Transverse colon (tissue), 4 donors: ENCODE results near the gene SYT7. TPM values are rescaled to one million over a fixed set of nuclear protein-coding genes. Genes with fewer than 3 reads are reported as not detected.

ENCODE experiments used
- DNase-seq: peaks from one replicate; pipeline ENCODE4 v3.0.0-alpha.2; 2019
- H3K27ac ChIP-seq, 4 donors: fragments of 200-600 bp; sonication (generic); 2 replicates each; pipeline ENCODE4 v1.5.1; 2016 to 2018; ENCODE audit warnings: inconsistent platforms in 4 of 4
- H3K27me3 ChIP-seq: fragments of 200-600 bp; sonication (generic); 2 replicates; pipeline ENCODE4 v1.5.1; 2017; ENCODE audit warnings: inconsistent platforms
- H3K36me3 ChIP-seq, 4 donors: fragments of 200-600 bp; sonication (generic); 2 replicates each; pipeline ENCODE4 v1.5.1; 2017 to 2019; ENCODE audit warnings: inconsistent platforms in 4 of 4
- H3K4me1 ChIP-seq, 4 donors: fragments of 200-600 bp; sonication (generic); 2 replicates each; pipeline ENCODE4 v1.5.1; 2017 to 2020; ENCODE audit warnings: inconsistent platforms in 4 of 4
- H3K4me3 ChIP-seq, 4 donors: fragments of 200-600 bp; sonication (generic); 1 replicate in 1 of 4; 2 replicates in 3 of 4; pipeline versions ENCODE4 v1.5.1 to v1.6.1; 2017 to 2019; ENCODE audit warnings: inconsistent platforms in 4 of 4
- H3K9me3 ChIP-seq, 2 donors: fragments of 200-600 bp; sonication (generic); 2 replicates each; pipeline ENCODE4 v1.5.1; 2017 to 2019; ENCODE audit warnings: inconsistent platforms in 2 of 2
- EP300 ChIP-seq: sonication (generic); formaldehyde crosslinking; IDR thresholded peaks from one replicate; pipeline ENCODE4 v1.6.1; 2017; ENCODE audit warnings: antibody characterized with exemption, low read depth
- POLR2A ChIP-seq: fragments of 450-650 bp; IDR thresholded peaks from one replicate; pipeline ENCODE4 v1.6.1; 2016; ENCODE audit warnings: antibody characterized with exemption, mild to moderate bottlenecking, moderate library complexity
- POLR2AphosphoS5 ChIP-seq, 3 donors: sonication (generic); formaldehyde crosslinking; IDR thresholded peaks; one replicate each; pipeline ENCODE4 v1.6.1; 2016; ENCODE audit warnings: antibody characterized with exemption in 3 of 3
- WGBS, 2 donors: methylation state at CpG; one replicate each; pipeline ENCODE4 v1.1.5; 2018; ENCODE audit warnings: low coverage in 1 of 2; 5-methylcytosine and 5-hydroxymethylcytosine counted together
- in situ Hi-C, 4 donors: fragments of 200-750 bp; cut with MboI; loops; one replicate each; pipeline versions ENCODE4 v1.15.0 to v1.15.1; 2017; ENCODE audit warnings: low sequenced_read_pairs in 3 of 4, low pct_ligation_motif_present in 1 of 4, low pct_unique_long_range_greater_than_20kb in 1 of 4
- intact Hi-C: fragments of 100-400 bp; cut with DNase I; formaldehyde crosslinking; loops from one replicate; pipeline ENCODE4 v1.15.1; 2023; ENCODE audit warnings: low total_unique reads
- total RNA-seq, 4 donors: library from RNA; depleted of rRNA; stranded (reverse); fragments of >200 nt; gene quantifications; one replicate each; pipeline ENCODE4 v1.1.0, GENCODE V29; 2016
- TF ChIP-seq, protein P1 (sequence below), 5 experiments: fragments of 200-600 bp in 3 of 5; fragments of 450-650 bp in 2 of 5; sonication (generic) in 3 of 5; IDR thresholded peaks; 1 replicate in 2 of 5; 2 replicates in 3 of 5; pipeline ENCODE4 v1.5.1; 2016 to 2017; ENCODE audit warnings: antibody characterized with exemption in 5 of 5, inconsistent platforms in 3 of 5, mild to moderate bottlenecking in 2 of 5, moderate library complexity in 1 of 5

The SYT7 gene
- total RNA-seq, 4 donors from 2014 or later: 6.8 to 26.2 (median 12.8) TPM

DNA sequence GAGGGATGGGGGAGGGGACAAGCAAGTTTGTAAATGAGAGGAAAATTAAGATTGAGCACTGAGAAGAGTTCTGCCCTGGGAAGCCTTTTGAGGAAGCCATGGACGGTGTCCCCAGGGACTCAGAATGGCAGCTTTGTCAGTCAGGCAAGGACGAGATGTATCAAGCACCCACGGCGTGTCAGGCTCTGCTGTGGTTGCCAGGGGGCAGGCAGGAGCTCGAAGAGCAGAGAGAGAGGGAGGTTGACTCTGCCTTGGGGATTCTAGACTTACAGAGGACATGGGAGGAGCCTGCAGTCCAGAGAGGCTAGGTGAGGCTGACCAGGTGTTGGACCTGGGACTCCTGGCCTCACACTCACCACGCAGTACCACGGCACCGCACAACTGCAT is 29.1 kb upstream of the SYT7 start:
- TF ChIP-seq, protein P1, sequence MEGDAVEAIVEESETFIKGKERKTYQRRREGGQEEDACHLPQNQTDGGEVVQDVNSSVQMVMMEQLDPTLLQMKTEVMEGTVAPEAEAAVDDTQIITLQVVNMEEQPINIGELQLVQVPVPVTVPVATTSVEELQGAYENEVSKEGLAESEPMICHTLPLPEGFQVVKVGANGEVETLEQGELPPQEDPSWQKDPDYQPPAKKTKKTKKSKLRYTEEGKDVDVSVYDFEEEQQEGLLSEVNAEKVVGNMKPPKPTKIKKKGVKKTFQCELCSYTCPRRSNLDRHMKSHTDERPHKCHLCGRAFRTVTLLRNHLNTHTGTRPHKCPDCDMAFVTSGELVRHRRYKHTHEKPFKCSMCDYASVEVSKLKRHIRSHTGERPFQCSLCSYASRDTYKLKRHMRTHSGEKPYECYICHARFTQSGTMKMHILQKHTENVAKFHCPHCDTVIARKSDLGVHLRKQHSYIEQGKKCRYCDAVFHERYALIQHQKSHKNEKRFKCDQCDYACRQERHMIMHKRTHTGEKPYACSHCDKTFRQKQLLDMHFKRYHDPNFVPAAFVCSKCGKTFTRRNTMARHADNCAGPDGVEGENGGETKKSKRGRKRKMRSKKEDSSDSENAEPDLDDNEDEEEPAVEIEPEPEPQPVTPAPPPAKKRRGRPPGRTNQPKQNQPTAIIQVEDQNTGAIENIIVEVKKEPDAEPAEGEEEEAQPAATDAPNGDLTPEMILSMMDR (IDR thresholded peaks at IDR 0.05): peak in 2 of 5 experiments; percentile 12 to 23
- no peak for TF ChIP-seq POLR2A
- TF ChIP-seq EP300: no peak
- TF ChIP-seq POLR2AphosphoS5 (IDR thresholded peaks at IDR 0.05): no peak
- Histone ChIP-seq H3K4me3 (no peak overlapping the region), H3K27me3 (no peaks in the 10 kb centered on the region), H3K9me3 (no peaks in the 10 kb centered on the region), H3K27ac (peak overlapping the region; percentile 12 to 74 (median 43)), H3K4me1 (peaks cover 7 to 30% (median 22%) of the 10 kb centered on the region in 4 donors), H3K36me3 (no peaks in the 10 kb centered on the region)
- in situ Hi-C loops: no loop called here
- WGBS, 2 donors: 31% methylated on average over 8 of the region's 8 CpGs; no CpG with 5 or more reads in 1 of the 2 donors
- intact Hi-C loops: no loop called here
- no peak for DNase-seq

DNA sequence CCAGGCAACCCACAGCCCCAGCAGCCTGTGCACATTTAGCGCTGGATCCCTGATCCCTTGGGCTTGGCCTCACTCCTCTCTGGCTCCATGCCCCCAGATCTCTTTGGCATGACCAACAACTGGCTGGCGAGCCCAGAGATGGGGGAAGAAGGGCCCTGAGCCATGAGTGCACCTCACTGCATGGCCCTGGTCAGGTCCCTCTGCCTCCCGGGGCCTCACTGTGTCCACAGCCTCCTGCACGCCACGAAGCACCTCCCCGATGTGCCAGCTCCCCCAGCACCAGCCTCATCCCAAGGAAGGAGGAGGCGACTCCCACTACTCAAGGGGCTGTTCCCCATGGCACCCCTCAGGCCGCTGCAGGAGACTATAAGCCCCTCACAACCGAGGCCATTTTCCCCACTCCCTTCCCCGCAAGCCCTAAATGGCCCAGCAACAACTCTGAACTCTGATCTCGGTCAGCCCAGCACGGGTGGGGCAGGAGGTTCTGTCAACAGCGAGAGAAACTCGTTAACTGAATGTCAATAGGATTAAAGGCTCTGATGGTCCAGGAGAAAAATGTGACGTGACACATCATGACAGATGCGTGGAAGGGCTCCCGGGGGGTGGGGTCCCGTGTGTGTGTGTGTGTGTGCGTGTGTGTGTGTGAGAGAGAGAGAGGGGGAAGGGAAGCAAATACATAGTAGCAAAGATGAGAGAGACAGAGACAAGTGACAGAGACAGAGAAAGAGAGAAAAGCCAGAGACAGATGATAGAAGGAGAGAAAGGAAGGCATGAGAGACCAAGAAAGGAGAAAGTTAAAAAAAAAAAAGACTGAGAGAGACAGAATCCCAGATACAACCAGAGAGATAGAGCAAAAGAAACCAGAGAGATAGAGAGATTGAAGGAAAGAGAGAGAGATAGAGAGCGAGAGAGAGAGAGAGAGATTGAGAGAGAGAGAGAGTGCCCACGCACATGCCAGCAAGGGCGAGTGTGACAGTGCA is 28.4 kb upstream of the SYT7 start:
- intact Hi-C loops (no loop called here), in situ Hi-C loops (no loop called here)
- Histone ChIP-seq H3K36me3 (no peaks in the 10 kb centered on the region), H3K4me1 (peaks cover 7 to 30% (median 22%) of the 10 kb centered on the region in 4 donors), H3K27ac (peak overlapping the region; percentile 19 to 74 (median 63)), H3K27me3 (no peaks in the 10 kb centered on the region), H3K4me3 (no peak overlapping the region), H3K9me3 (no peaks in the 10 kb centered on the region)
- peak in 2 of 3 donors; percentile 20 to 32 for TF ChIP-seq POLR2AphosphoS5 (IDR thresholded peaks at IDR 0.05)
- TF ChIP-seq POLR2A: no peak
- TF ChIP-seq, protein P1 (IDR thresholded peaks at IDR 0.05): no peak
- peak; percentile 45 for TF ChIP-seq EP300
- peak; percentile 79 for DNase-seq
- 29 to 42% methylated on average over 3 to 21 of the region's 22 CpGs for WGBS, 2 donors

- intact Hi-C loops (no loop called here), in situ Hi-C loops (no loop called here)
- DNase-seq: no peak
- no peaks in the 10 kb centered on the region for H3K9me3 ChIP-seq
- no peak for TF ChIP-seq POLR2A
- TF ChIP-seq EP300: no peak
- TF ChIP-seq, protein P1 (IDR thresholded peaks at IDR 0.05): no peak
- TF ChIP-seq POLR2AphosphoS5 (IDR thresholded peaks at IDR 0.05): no peak
- H3K4me1 ChIP-seq: peaks cover 7 to 35% (median 24%) of the 10 kb centered on the region in 4 donors
- H3K4me3 ChIP-seq: no peak overlapping the region
- no peaks in the 10 kb centered on the region for H3K27me3 ChIP-seq
- peak overlapping the region; percentile 11 to 74 (median 63) for H3K27ac ChIP-seq
- 60% methylated on average over 14 of the region's 14 CpGs; no CpG with 5 or more reads in 1 of the 2 donors for WGBS, 2 donors
- H3K36me3 ChIP-seq: no peaks in the 10 kb centered on the region
Observed at GRCh38 chr11:61607920-61608599, 27.2 kb upstream of the SYT7 start.

DNA sequence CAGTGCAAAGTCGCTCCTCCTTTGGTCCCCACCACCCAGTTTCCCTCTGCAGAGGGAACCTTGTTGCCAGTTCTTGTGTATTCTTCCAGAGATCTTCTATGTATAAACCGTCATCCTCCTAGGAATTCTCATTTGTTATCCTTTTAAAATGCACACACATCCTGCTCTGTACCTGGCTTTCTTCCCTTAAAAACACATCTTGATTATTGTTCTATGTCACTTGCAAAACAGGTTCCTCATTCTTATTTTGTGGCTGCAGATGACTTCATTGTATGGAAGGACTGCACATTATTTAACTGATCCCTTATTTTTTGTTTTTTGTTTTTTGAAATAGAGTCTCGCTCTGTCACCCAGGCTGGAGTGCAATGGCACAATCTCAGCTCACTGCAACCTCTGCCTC is 26.6 kb upstream of the SYT7 start:
- no peak for DNase-seq
- in situ Hi-C loops (no loop called here), intact Hi-C loops (no loop called here)
- no peaks in the 10 kb centered on the region for H3K27me3 ChIP-seq
- peaks cover 7 to 40% (median 28%) of the 10 kb centered on the region in 4 donors for H3K4me1 ChIP-seq
- H3K27ac ChIP-seq: peak overlapping the region in 3 of 4 donors; percentile 56 to 74 (median 70)
- TF ChIP-seq POLR2A (no peak), EP300 (no peak), POLR2AphosphoS5 (IDR thresholded peaks at IDR 0.05) (no peak)
- TF ChIP-seq, protein P1 (IDR thresholded peaks at IDR 0.05): no peak
- no peaks in the 10 kb centered on the region for H3K36me3 ChIP-seq
- H3K4me3 ChIP-seq: no peak overlapping the region
- H3K9me3 ChIP-seq: no peaks in the 10 kb centered on the region
- WGBS, 2 donors: 20 to 71% methylated on average over 1 to 3 of the region's 3 CpGs
